Measurements from ENCODE around the gene MED25.
"Not testable (repeated sequence)": the region's sequence is repeated elsewhere in the genome, so short reads cannot be mapped to it uniquely, and the experiment has no call there.

MED25 gene

DNA sequence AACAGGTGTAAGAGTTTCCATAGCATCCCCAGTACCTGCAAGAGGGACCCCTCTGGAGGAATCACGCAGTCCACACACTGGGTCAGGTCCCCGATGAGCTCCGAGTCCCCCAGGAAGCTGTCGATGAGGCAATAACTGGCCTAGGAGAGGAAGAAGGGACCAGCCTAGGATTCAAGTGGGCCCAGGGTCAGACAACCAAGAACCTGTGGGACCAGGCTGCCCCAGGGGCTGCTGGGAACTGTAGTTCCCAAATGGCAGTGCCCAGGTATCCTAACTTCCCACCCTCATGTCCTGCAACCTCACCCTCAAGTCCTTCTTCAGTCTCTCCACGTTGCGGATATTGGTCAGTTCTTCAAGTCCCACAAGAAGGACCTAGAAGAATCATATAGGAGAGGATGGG, 6.8 kb upstream of the MED25 start:
- no peaks in the 10 kb centered on the region for H3K27me3 Mint-ChIP-seq
- H3K36me3 Mint-ChIP-seq (ENCODE audit: insufficient read depth), result peaks cover 16% of the 10 kb centered on the region
- H3K9me3 Mint-ChIP-seq, result no peaks in the 10 kb centered on the region
- no peak overlapping the region for H3K27ac Mint-ChIP-seq (ENCODE audit: low read depth)
- ATAC-seq (replicated peaks; ENCODE audit: extremely low read depth, poor library complexity, severe bottlenecking) (no peak), DNase-seq (ENCODE audit: low spot score in 2 of 2) (no peak)
- peak overlapping the region; percentile 92 for H3K4me3 Mint-ChIP-seq
- H3K4me1 Mint-ChIP-seq, result peaks cover 39% of the 10 kb centered on the region

DNA sequence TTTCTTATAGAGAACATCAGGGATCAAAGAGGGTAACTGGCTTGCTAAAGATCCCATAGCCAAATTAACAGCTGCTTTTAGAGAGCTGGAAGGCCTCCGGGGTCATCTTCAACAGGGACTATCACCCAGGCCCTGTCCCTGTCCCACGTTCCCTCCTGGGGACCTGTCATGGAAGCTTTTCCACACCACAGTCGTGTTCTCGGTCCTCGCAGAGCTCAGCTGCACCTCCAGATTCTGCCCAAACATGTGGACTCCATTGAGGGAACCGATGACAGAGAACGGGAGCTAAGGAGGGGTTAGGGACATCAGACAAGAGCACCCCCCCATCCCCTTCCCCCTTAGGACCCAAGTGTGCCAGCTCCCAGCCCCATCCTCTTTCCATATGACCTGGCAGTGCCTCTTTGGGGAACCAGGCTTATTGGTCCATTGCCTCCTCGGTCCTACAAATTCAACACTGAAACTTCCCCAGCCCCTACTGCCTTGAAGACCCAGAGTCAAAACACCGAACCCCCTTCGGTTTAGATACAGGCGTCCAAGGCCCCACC, 5.6 kb upstream of the MED25 start:
- Mint-ChIP-seq H3K27me3 (no peaks in the 10 kb centered on the region), H3K4me3 (peak overlapping the region; percentile 92), H3K9me3 (no peaks in the 10 kb centered on the region), H3K4me1 (peaks cover 45% of the 10 kb centered on the region), H3K36me3 (ENCODE audit: insufficient read depth) (peaks cover 21% of the 10 kb centered on the region), H3K27ac (ENCODE audit: low read depth) (peak overlapping the region; percentile 96)
- ATAC-seq (replicated peaks; ENCODE audit: extremely low read depth, poor library complexity, severe bottlenecking) (no peak), DNase-seq (ENCODE audit: low spot score in 2 of 2) (no peak)

DNA sequence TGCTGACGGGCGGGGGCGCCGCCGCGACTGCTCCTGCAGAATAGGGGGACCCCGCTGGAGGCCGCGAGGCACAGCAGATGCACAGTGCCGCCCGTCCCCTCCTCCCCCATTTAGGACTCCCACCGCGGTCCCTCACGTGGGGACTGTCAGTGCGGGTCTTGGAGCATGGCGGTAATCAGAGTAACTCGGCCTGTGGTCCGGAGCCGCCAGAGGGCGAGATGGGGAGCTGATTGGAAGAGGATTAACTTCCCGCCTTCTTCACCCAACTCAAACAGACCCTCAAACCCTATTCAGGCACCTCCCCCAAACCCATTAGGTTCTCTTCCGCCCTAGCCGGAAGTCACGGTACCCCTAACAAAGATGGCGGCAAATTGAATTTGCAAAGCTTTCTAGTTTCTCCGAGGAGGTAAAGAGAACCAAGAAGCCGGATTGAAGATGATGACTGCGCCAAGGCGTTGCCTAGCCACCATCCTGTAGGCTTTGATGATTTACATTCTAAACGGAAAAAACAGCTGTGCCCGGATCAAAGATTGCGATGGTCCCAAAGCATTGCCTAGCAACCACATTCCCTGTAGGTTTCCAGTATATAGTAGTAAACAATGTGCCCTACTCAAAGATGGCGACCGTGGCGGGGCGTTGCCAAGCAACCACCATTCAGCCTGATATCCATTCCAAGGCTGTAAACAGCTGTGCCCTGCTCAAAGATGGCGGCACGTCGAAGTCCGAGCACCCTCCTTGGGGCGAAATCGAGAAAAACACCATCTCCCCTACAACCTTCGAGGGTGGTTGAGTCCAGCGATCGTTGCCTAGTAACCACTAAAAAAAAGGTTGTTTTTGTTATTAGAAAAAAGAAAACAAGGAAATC, 4.9 kb upstream of the MED25 start, which contains the start of gene FUZ:
FUZ (minus strand) TSS at position 296 of the 865 bp plus-strand sequence; CDS start at position 110, 186 bp downstream.
- H3K27me3 Mint-ChIP-seq, result no peaks in the 10 kb centered on the region

DNA sequence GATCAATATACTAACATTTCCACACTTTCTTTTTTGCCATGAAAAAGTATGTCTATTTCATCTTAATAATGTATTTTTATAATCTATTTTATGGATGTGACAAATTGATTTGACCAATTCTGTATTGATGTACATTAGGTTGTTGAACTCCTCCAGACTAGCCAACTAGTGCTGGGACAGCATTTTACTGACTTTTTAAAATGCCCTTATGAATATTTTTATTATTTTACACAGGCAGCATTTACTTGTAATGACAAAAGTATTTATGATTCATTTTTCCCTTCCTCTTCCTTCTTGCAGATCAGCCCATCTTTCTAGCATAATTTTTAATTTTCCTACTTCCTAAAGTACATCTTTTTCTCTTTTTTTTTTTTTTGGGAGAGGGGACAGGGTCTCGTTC, 4.1 kb upstream of the MED25 start:
- DNase-seq (ENCODE audit: low spot score in 2 of 2), result no peak
- Mint-ChIP-seq H3K9me3 (no peaks in the 10 kb centered on the region), H3K36me3 (ENCODE audit: insufficient read depth) (peaks cover 28% of the 10 kb centered on the region), H3K27ac (ENCODE audit: low read depth) (peak overlapping the region; percentile 96), H3K4me3 (peak overlapping the region; percentile 92), H3K27me3 (no peaks in the 10 kb centered on the region), H3K4me1 (peaks cover 54% of the 10 kb centered on the region)
- no peak for ATAC-seq (replicated peaks; ENCODE audit: extremely low read depth, poor library complexity, severe bottlenecking)

More for the DNA sequence above, 4.9 kb upstream of the MED25 start, which contains the start of gene FUZ:
- Mint-ChIP-seq H3K27ac (ENCODE audit: low read depth) (peak within 1 kb of the TSS; percentile 96), H3K4me3 (peak within 1 kb of the TSS; percentile 92), H3K4me1 (peaks cover 52% of the 10 kb centered on the region), H3K9me3 (no peaks in the 10 kb centered on the region), H3K36me3 (ENCODE audit: insufficient read depth) (peaks cover 28% of the 10 kb centered on the region)
- ATAC-seq (replicated peaks; ENCODE audit: extremely low read depth, poor library complexity, severe bottlenecking) (peak; percentile 65), DNase-seq (ENCODE audit: low spot score in 2 of 2) (peak; percentile 81 to 92)

DNA sequence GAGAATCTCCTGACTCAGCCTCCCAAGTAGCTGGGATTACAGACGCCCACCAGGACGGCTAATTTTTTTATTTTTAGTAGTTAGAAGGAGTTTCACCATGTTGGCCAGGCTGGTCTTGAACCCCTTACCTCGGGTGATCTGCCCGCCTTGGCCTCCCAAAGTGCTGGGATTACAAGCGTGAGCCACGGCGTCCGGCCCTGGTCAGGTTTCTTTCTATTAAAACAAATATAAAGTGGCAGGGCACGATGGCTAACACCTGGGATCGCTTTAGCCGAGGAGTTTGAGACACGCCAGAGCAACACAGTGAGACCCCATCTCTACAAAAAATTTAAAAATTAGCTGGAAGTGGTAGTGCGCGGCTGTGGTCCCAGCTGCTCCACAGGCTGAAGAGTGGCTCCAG, 1.5 kb upstream of the MED25 start:
- peaks cover 32% of the 10 kb centered on the region for H3K36me3 Mint-ChIP-seq (ENCODE audit: insufficient read depth)
- H3K27me3 Mint-ChIP-seq, result no peaks in the 10 kb centered on the region
- H3K4me3 Mint-ChIP-seq, result no peak overlapping the region
- H3K4me1 Mint-ChIP-seq, result peaks cover 51% of the 10 kb centered on the region
- DNase-seq (ENCODE audit: low spot score in 2 of 2) (no peak), ATAC-seq (replicated peaks; ENCODE audit: extremely low read depth, poor library complexity, severe bottlenecking) (no peak)
- peak overlapping the region; percentile 100 for H3K27ac Mint-ChIP-seq (ENCODE audit: low read depth)
- H3K9me3 Mint-ChIP-seq, result no peaks in the 10 kb centered on the region

DNA sequence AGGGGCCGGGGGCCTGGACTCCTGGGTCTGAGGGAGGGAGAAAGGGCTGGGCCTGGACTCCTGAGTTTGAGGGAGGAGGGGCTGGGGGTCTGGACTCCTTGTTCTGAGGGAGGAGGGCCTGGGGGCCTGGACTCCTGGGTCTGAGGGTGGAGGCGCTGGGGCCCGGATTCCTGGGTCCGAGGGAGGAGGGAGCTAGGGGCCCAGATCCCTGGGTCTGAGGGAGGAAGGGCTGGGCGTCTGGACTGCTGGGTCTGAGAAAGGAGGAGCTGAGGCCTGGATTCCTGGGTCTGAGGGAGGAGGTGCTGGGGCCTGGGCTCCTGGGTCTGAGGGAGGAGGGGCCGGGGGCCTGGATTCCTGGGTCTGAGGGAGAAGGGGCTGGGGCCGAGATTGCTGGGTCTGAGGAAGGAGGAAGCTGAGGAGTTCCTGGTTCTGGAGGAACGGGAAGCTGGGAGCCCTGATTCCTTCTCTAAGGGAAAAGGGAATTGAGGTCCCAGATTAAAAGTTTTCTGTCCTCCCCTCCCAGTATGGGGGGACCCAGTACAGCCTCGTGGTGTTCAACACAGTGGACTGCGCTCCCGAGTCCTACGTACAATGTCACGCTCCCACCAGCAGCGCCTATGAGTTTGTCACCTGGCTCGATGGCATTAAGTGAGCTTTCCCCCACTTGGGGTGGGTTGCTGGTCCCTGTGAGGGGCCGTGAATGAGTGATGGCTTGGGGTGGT, 721 bp downstream of the MED25 start:
- DNase-seq (ENCODE audit: low spot score in 2 of 2) (no peak), ATAC-seq (replicated peaks; ENCODE audit: extremely low read depth, poor library complexity, severe bottlenecking) (no peak)
- Mint-ChIP-seq H3K27me3 (no peaks in the 10 kb centered on the region), H3K27ac (ENCODE audit: low read depth) (peak overlapping the region; percentile 100), H3K36me3 (ENCODE audit: insufficient read depth) (peaks cover 30% of the 10 kb centered on the region), H3K4me1 (peaks cover 38% of the 10 kb centered on the region), H3K9me3 (no peaks in the 10 kb centered on the region), H3K4me3 (peak overlapping the region; percentile 99)

DNA sequence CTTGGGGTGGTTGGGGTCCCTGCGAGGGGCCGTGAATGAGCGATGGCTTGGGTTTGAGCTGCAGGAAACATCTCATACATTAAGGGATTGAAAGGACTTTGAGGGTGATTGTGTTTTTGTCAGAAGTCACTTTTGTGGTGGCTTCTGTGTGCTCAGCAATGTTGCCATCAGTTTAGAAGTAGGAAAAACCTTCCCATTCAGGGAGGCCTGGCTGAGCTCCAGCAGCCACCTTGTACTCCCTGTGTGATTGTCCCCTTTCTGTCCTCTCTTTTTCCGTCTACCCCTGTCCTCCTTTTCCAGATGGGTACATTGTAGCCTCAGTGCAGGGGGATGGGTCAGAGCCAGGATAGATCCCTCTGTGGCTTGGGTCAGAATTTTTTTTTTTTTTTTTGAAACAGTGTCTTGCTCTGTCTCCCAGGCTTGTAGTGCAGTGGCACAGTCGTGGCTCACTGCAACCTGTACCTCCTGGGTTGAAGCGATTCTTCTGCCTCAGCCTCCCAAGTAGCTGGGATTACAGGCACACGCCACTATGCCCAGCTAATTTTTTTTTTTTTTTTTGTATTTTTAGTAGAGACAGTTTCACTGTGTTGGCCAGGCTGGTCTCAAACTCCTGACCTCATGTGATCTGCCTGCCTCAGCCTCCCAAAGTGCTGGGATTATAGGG, 1.5 kb downstream of the MED25 start:
- peaks cover 32% of the 10 kb centered on the region for H3K4me1 Mint-ChIP-seq
- H3K27me3 Mint-ChIP-seq; H3K9me3 Mint-ChIP-seq; ATAC-seq (replicated peaks; ENCODE audit: extremely low read depth, poor library complexity, severe bottlenecking); DNase-seq (ENCODE audit: low spot score in 2 of 2): not testable (repeated sequence)
- H3K36me3 Mint-ChIP-seq (ENCODE audit: insufficient read depth), result peaks cover 33% of the 10 kb centered on the region
- H3K4me3 Mint-ChIP-seq, result peak overlapping the region; percentile 99
- H3K27ac Mint-ChIP-seq (ENCODE audit: low read depth), result peak overlapping the region; percentile 100

DNA sequence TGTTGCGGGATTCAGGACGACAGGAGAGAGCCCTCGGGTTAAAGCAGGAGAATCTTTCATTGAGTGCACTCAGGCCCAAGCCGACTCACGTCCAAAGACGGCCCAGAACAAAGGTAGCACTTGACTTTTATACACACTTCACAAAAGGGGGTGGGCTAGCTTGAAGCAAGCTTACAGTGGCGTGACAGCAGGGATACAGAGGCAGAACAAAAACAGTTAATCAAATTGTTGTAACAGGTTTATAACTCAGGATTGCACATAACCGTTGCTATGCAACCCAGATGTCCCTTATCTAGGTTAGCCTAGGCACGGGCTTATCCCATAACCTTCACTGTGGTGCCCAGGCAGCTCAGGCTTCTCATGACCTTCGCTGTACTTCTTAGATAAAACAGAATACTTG, 2.0 kb downstream of the MED25 start:
- H3K9me3 Mint-ChIP-seq, result no peaks in the 10 kb centered on the region
- ATAC-seq (replicated peaks; ENCODE audit: extremely low read depth, poor library complexity, severe bottlenecking) (no peak), DNase-seq (ENCODE audit: low spot score in 2 of 2) (no peak)
- peaks cover 32% of the 10 kb centered on the region for H3K4me1 Mint-ChIP-seq
- H3K27ac Mint-ChIP-seq (ENCODE audit: low read depth), result no peak overlapping the region
- no peaks in the 10 kb centered on the region for H3K27me3 Mint-ChIP-seq
- peaks cover 36% of the 10 kb centered on the region for H3K36me3 Mint-ChIP-seq (ENCODE audit: insufficient read depth)
- no peak overlapping the region for H3K4me3 Mint-ChIP-seq

DNA sequence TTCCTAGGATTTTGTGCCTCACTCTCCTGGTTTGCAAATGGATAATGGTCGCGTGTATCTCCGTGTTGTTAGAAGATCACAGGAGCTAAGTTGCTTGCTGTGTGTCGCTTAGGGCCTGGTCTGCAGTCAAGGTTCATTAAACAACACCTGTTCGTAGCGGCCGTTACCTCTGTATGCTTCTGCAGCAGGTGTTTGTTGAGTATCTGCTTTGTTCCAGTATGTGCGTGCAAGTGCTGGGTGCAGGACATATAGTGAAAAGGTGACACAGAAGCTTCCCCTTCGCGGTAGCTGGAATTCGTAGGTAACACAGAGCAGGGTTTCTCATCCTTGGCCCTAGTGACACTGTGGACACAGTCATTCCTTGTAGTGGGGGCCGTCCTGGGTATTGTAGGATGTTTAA, 5.4 kb downstream of the MED25 start:
- ATAC-seq (replicated peaks; ENCODE audit: extremely low read depth, poor library complexity, severe bottlenecking) (no peak), DNase-seq (ENCODE audit: low spot score in 2 of 2) (no peak)
- H3K27ac Mint-ChIP-seq (ENCODE audit: low read depth), result no peak overlapping the region
- peaks cover 30% of the 10 kb centered on the region for H3K4me1 Mint-ChIP-seq
- H3K4me3 Mint-ChIP-seq, result no peak overlapping the region
- H3K9me3 Mint-ChIP-seq, result no peaks in the 10 kb centered on the region
- peaks cover 29% of the 10 kb centered on the region for H3K36me3 Mint-ChIP-seq (ENCODE audit: insufficient read depth)
- H3K27me3 Mint-ChIP-seq, result no peaks in the 10 kb centered on the region

DNA sequence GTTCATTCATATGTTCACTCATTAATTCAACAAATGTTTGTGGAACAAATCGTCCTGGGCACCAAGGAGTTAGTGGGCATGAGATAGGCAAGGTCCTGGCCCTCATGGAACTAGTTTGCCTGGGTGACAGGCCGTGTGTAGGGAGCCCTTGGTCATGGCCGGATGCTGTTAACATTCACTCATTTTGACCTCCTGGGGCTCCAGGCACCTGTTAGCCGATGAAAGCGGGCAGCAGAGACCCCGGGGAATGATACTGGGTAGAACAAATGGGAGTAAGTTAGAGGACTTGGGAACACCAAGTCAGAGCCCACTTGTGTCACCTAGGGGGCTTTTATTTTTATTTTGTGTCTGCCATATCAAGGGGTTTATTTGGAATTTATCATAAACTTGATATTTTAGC, 6.6 kb downstream of the MED25 start:
- no peaks in the 10 kb centered on the region for H3K27me3 Mint-ChIP-seq
- H3K36me3 Mint-ChIP-seq (ENCODE audit: insufficient read depth), result peaks cover 26% of the 10 kb centered on the region
- ATAC-seq (replicated peaks; ENCODE audit: extremely low read depth, poor library complexity, severe bottlenecking), result no peak
- H3K9me3 Mint-ChIP-seq, result no peaks in the 10 kb centered on the region
- DNase-seq (ENCODE audit: low spot score in 2 of 2), result no peak
- no peak overlapping the region for H3K4me3 Mint-ChIP-seq
- H3K4me1 Mint-ChIP-seq, result peaks cover 20% of the 10 kb centered on the region
- no peak overlapping the region for H3K27ac Mint-ChIP-seq (ENCODE audit: low read depth)

DNA sequence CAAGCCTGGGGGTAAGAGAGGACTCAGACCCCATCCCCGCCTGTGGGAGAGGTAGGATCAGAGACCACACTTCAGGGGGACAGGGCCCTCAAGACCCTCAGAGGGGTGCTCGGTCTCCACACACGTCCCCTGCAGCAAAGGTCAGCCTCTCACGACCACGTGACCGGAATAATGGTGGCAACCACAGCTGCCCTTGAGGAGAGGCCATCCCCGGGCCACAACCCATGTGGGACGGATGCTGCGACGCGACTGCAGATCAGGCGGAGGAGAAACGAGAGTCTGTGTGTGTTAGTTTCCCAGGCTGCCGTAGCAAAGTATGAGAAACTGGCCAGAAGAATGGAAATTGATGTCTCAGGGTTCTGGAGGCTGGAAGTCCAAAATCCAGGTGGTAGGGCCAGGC, 8.9 kb downstream of the MED25 start:
- H3K27me3 Mint-ChIP-seq, result no peaks in the 10 kb centered on the region
- no peak for ATAC-seq (replicated peaks; ENCODE audit: extremely low read depth, poor library complexity, severe bottlenecking)
- no peak overlapping the region for H3K4me3 Mint-ChIP-seq

DNA sequence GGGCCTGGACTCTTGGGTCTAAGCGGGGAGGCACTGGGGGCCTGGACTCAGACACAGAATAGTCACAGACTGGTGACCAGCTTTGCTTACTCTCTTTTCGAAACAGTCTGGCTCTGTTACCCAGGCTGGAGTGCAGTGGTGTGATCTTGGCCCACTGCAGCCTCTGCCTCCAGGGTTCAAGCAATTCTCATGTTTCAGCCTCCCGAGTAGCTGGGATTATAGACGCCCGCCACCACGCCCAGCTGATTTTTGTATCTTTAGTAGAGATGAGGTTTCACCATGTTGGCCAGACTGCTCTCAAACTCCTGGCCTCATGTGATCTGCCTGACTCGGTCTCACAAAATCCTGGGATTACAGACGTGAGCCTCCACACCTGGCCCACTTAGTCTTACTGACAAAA, 11.1 kb downstream of the MED25 start:
- Mint-ChIP-seq H3K9me3 (no peaks in the 10 kb centered on the region), H3K4me3 (no peak overlapping the region), H3K27ac (ENCODE audit: low read depth) (no peak overlapping the region), H3K4me1 (peaks cover 14% of the 10 kb centered on the region), H3K27me3 (no peaks in the 10 kb centered on the region), H3K36me3 (ENCODE audit: insufficient read depth) (peaks cover 26% of the 10 kb centered on the region)
- DNase-seq (ENCODE audit: low spot score in 2 of 2) (no peak), ATAC-seq (replicated peaks; ENCODE audit: extremely low read depth, poor library complexity, severe bottlenecking) (no peak)

More for the DNA sequence above, 8.9 kb downstream of the MED25 start:
- Mint-ChIP-seq H3K36me3 (ENCODE audit: insufficient read depth) (peaks cover 25% of the 10 kb centered on the region), H3K4me1 (peaks cover 20% of the 10 kb centered on the region), H3K9me3 (no peaks in the 10 kb centered on the region), H3K27ac (ENCODE audit: low read depth) (no peak overlapping the region)
- no peak for DNase-seq (ENCODE audit: low spot score in 2 of 2)
